Retina (tissue), 1 donor: Measurements from ENCODE around the gene CDK3.
A peak's percentile ranks its signal among the peaks of the same experiment; 100 is the strongest.
"Not testable (repeated sequence)": the region's sequence is repeated elsewhere in the genome, so short reads cannot be mapped to it uniquely, and the experiment has no call there.

Experiments used
- DNase-seq: peaks from one replicate; pipeline ENCODE4 v3.0.0-alpha.2; 2016

Gene CDK3

GRCh38 chr17:76044475-76045007, 43.9 kb downstream of the CDK3 start:
- DNase-seq = not testable (repeated sequence)

GRCh38 chr17:76046064-76046463, 45.4 kb downstream of the CDK3 start:
- DNase-seq = no peak

- no peak for DNase-seq
Measured at GRCh38 chr17:76048025-76048605, 47.5 kb downstream of the CDK3 start.

GRCh38 chr17:76048711-76049110, 48.1 kb downstream of the CDK3 start:
- no peak for DNase-seq

- DNase-seq = no peak
Measured at GRCh38 chr17:76049239-76049638, 48.6 kb downstream of the CDK3 start.

GRCh38 chr17:76049836-76050537, 49.3 kb downstream of the CDK3 start:
- peak; percentile 24 for DNase-seq

GRCh38 chr17:76050538-76051467, 50.1 kb downstream of the CDK3 start:
- no peak for DNase-seq

GRCh38 chr17:76051561-76051960, 50.9 kb downstream of the CDK3 start:
- no peak for DNase-seq

GRCh38 chr17:76053246-76054111, 52.8 kb downstream of the CDK3 start:
- DNase-seq = no peak

- no peak for DNase-seq
Measured at GRCh38 chr17:76054112-76054476, 53.4 kb downstream of the CDK3 start.
